Pancreas (tissue), 10 donors: ENCODE measurements around the gene KIAA1549. TPM values are rescaled to one million over a fixed set of nuclear protein-coding genes. Genes with fewer than 3 reads are reported as not detected.

ENCODE experiments used
- ATAC-seq, 4 donors: fragments of 200-7000 bp; cut with Tn5 transposase; one replicate each; pipeline versions ENCODE4 v1.8.0 to v1.9.1; 2020; ENCODE audit warnings: mild to moderate bottlenecking in 4 of 4, moderate library complexity in 4 of 4
- DNase-seq, 6 donors: peaks; one replicate each; pipeline ENCODE4 v3.0.0-alpha.2; 2020
- FAIRE-seq: peaks from 2 replicates; lab custom pipeline; 2012; peaks lifted over from hg19 to GRCh38; lab: Jason Lieb, UNC
- H3K27ac ChIP-seq, 4 donors: fragments of 200-600 bp; sonication (generic); 1 replicate in 3 of 4; 2 replicates in 1 of 4; pipeline versions ENCODE4 v1.5.0 to v1.8.0; 2020
- H3K27me3 ChIP-seq, 4 donors: fragments of 200-600 bp; one replicate each; pipeline ENCODE4 v1.8.0; 2021
- H3K36me3 ChIP-seq, 3 donors: fragments of 200-600 bp; sonication (generic) in 1 of 3; one replicate each; pipeline versions ENCODE4 v1.5.0 to v1.8.0; 2020 to 2021
- H3K4me1 ChIP-seq, 3 donors: fragments of 200-600 bp; one replicate each; pipeline ENCODE4 v1.8.0; 2021
- H3K4me3 ChIP-seq, 4 donors: fragments of 200-600 bp; sonication (generic) in 2 of 4; one replicate each; pipeline versions ENCODE4 v1.5.0 to v1.8.0; 2020 to 2021
- H3K9me3 ChIP-seq, 4 donors: fragments of 200-600 bp; one replicate each; pipeline ENCODE4 v1.8.0; 2021
- WGBS, 2 donors: extraction: QIAGEN DNeasy Blood & Tissue Kit; methylation state at CpG; one replicate each; pipeline ENCODE4 v1.1.7; 2013; 5-methylcytosine and 5-hydroxymethylcytosine counted together
- intact Hi-C, 3 donors: fragments of 100-400 bp; cut with DNase I; formaldehyde crosslinking; loops; one replicate each; pipeline versions ENCODE4 v1.11.1 to v1.14.2; 2022
- polyA plus RNA-seq, 2 donors: library from polyadenylated mRNA; stranded (reverse); fragments of 200-250 nt; gene quantifications; one replicate each; pipeline ENCODE4 v1.2.3, GENCODE V29; 2013
- total RNA-seq, 6 donors: library from RNA; stranded (reverse); fragmentation: NEBNext Ultra II Directional in 4 of 6; extraction: Animal tissue kit (Norgen Biotek cat#: 25700) in 4 of 6; gene quantifications; one replicate each; pipeline versions ENCODE4 v1.2.1 to v1.2.4, GENCODE V29; 2021 to 2023
- TF ChIP-seq, protein P1 (sequence below), 4 donors: fragments of 200-600 bp; sonication (generic) in 3 of 4; IDR thresholded peaks; one replicate each; pipeline versions ENCODE4 v1.5.0 to v1.8.0; 2021; ENCODE audit warnings: antibody characterized with exemption in 4 of 4
- donor health status: healthy with polysubstance abuse.
- donor health status: DM: no; HTN: no; CAD: no; lungs with moderate emphysema.
- donor health status: DM: no; HTN: no; CAD: no.
- donor health status: control.
- donor health status: control.
- donor health status: Bipolar disorder and iron deficiency.
- donor health status: DM: yes; HTN: yes; CAD: no.
- donor health status: DM: no; HTN: no; CAD: no.
- donor health status: DM: no; HTN: no; CAD: no.
- donor health status: DM: yes; HTN: yes; CAD: no.

The KIAA1549 gene
- total and polyA plus RNA-seq, 8 donors = 1.9 to 8.0 (median 7.0) TPM

- no peak for ATAC-seq
- no peak for FAIRE-seq
- Histone ChIP-seq H3K27me3 (no peaks in the 10 kb centered on the region), H3K4me3 (no peak overlapping the region), H3K27ac (no peak overlapping the region), H3K36me3 (no peaks in the 10 kb centered on the region), H3K9me3 (no peaks in the 10 kb centered on the region), H3K4me1 (no peaks in the 10 kb centered on the region)
- 73 to 81% methylated on average over 4 of the region's 4 CpGs for WGBS, 2 donors
- intact Hi-C loops = no loop called here
- TF ChIP-seq, protein P1, sequence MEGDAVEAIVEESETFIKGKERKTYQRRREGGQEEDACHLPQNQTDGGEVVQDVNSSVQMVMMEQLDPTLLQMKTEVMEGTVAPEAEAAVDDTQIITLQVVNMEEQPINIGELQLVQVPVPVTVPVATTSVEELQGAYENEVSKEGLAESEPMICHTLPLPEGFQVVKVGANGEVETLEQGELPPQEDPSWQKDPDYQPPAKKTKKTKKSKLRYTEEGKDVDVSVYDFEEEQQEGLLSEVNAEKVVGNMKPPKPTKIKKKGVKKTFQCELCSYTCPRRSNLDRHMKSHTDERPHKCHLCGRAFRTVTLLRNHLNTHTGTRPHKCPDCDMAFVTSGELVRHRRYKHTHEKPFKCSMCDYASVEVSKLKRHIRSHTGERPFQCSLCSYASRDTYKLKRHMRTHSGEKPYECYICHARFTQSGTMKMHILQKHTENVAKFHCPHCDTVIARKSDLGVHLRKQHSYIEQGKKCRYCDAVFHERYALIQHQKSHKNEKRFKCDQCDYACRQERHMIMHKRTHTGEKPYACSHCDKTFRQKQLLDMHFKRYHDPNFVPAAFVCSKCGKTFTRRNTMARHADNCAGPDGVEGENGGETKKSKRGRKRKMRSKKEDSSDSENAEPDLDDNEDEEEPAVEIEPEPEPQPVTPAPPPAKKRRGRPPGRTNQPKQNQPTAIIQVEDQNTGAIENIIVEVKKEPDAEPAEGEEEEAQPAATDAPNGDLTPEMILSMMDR (IDR thresholded peaks at IDR 0.05) = no peak
- no peak for DNase-seq
Measured at GRCh38 chr7:138809346-138809745, 171.8 kb downstream of the KIAA1549 start.

GRCh38 chr7:138804618-138805017 is 176.6 kb downstream of the KIAA1549 start:
- Histone ChIP-seq H3K4me1 (no peaks in the 10 kb centered on the region), H3K9me3 (no peaks in the 10 kb centered on the region), H3K27ac (no peak overlapping the region), H3K36me3 (no peaks in the 10 kb centered on the region), H3K4me3 (no peak overlapping the region), H3K27me3 (no peaks in the 10 kb centered on the region)
- WGBS, 2 donors = 71 to 82% methylated on average over 1 of the region's 1 CpG
- TF ChIP-seq, protein P1 (IDR thresholded peaks at IDR 0.05) = no peak
- DNase-seq (no peak), ATAC-seq (no peak), FAIRE-seq (no peak)
- intact Hi-C loops = no loop called here

- Histone ChIP-seq H3K9me3 (no peaks in the 10 kb centered on the region), H3K27ac (no peak overlapping the region), H3K4me1 (no peaks in the 10 kb centered on the region), H3K4me3 (no peak overlapping the region), H3K27me3 (no peaks in the 10 kb centered on the region), H3K36me3 (no peaks in the 10 kb centered on the region)
- 92 to 94% methylated on average over 18 of the region's 18 CpGs for WGBS, 2 donors
- intact Hi-C loops = no loop called here
- DNase-seq (peak in 1 of 6 donors; percentile 34), ATAC-seq (no peak), FAIRE-seq (no peak)
- TF ChIP-seq, protein P1 (IDR thresholded peaks at IDR 0.05) = no peak
Measured at GRCh38 chr7:138802706-138803105, 178.5 kb downstream of the KIAA1549 start.

DNA sequence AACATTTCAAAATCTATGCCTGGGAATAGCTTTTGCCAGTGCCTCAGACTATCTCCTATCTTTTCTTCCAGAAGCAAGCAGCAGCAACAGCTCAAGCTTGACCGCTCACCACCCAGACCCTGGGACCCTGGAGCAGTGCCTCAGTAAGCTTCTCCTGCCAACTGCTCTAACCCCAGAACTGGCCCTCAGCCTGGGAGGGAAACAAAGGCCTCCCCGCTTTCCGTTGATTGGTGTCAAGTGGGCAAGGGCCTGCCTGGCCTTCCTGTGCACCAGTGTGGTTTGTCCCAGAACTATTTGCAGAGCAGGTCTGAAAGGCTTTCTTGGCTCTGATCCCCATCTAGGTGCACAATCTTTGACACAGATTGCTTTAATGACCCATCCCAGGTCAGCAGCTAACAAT is 179.9 kb downstream of the KIAA1549 start:
- no peaks in the 10 kb centered on the region for H3K27me3 ChIP-seq
- WGBS, 2 donors = 92 to 95% methylated on average over 3 of the region's 3 CpGs
- H3K27ac ChIP-seq = no peak overlapping the region
- DNase-seq = no peak
- no peak for FAIRE-seq
- intact Hi-C loops = no loop called here
- ATAC-seq = no peak
- no peak overlapping the region for H3K4me3 ChIP-seq
- H3K36me3 ChIP-seq = no peaks in the 10 kb centered on the region
- H3K4me1 ChIP-seq = no peaks in the 10 kb centered on the region
- TF ChIP-seq, protein P1 (IDR thresholded peaks at IDR 0.05) = no peak
- H3K9me3 ChIP-seq = no peaks in the 10 kb centered on the region

- Histone ChIP-seq H3K4me1 (no peaks in the 10 kb centered on the region), H3K36me3 (no peaks in the 10 kb centered on the region), H3K4me3 (no peak overlapping the region), H3K27me3 (no peaks in the 10 kb centered on the region), H3K9me3 (no peaks in the 10 kb centered on the region), H3K27ac (no peak overlapping the region)
- ATAC-seq (no peak), FAIRE-seq (no peak), DNase-seq (no peak)
- 57 to 66% methylated on average over 7 of the region's 7 CpGs for WGBS, 2 donors
- intact Hi-C loops = no loop called here
- TF ChIP-seq, protein P1 (IDR thresholded peaks at IDR 0.05) = no peak
Measured at GRCh38 chr7:138799336-138800000, 181.7 kb downstream of the KIAA1549 start.
